SK-N-SH (cell line): ENCODE data around the gene OXCT1. TPM values are rescaled to one million over a fixed set of nuclear protein-coding genes. Genes with fewer than 3 reads are reported as not detected.

Source experiments
- CTCF ChIA-PET: fragments of 300-600, 350-600 bp; formaldehyde crosslinking; extraction: SDS; loops from one replicate; lab custom pipeline; 2021; lab: Yijun Ruan, JAX
- POLR2A ChIA-PET: fragments of 350-600 bp; sonication (Branson Sonifier 250); formaldehyde crosslinking; extraction: SDS; loops from one replicate; lab custom pipeline; 2020; ENCODE audit warnings: antibody characterized with exemption, inconsistent platforms; lab: Yijun Ruan, JAX
- DNase-seq: peaks from one replicate; pipeline ENCODE4 v3.0.0; 2012
- H2AFZ ChIP-seq: fragments of 200-600 bp; sonication (generic); 2 replicates; pipeline ENCODE4 v1.8.1; 2016; ENCODE audit warnings: antibody characterized with exemption, mild to moderate bottlenecking, low read depth
- H3F3A ChIP-seq: fragments of 200-600 bp; sonication (generic); replicated peaks from 2 replicates; pipeline ENCODE3; 2016; ENCODE audit warnings: antibody characterized with exemption, mild to moderate bottlenecking; ENCODE audit not compliant: insufficient read depth
- H3K27ac ChIP-seq, 2 experiments: fragments of 200-500 bp in 1 of 2; fragments of 200-600 bp in 1 of 2; sonication (Bioruptor generic) in 1 of 2; sonication (generic), shearing (Covaris generic) in 1 of 2; 2 replicates each; pipeline versions ENCODE4 v1.5.1 to v1.6.1; 2014 to 2016; ENCODE audit warnings: low read depth in 2 of 2, inconsistent platforms in 1 of 2, low read length in 1 of 2, mild to moderate bottlenecking in 1 of 2, mixed read lengths in 1 of 2
- H3K27me3 ChIP-seq: fragments of 200-600 bp; sonication (generic), shearing (Covaris generic); 2 replicates; pipeline ENCODE4 v1.6.1; 2016; ENCODE audit warnings: mixed run types; ENCODE audit not compliant: insufficient read depth
- H3K36me3 ChIP-seq, 2 experiments: fragments of 200-500 bp in 1 of 2; fragments of 200-600 bp in 1 of 2; sonication (Bioruptor generic) in 1 of 2; sonication (generic) in 1 of 2; replicated peaks in 1 of 2; 2 replicates each; pipeline versions ENCODE3 to v1.5.1; 2014 to 2016; ENCODE audit warnings: low read length in 1 of 2, mild to moderate bottlenecking in 1 of 2; ENCODE audit not compliant: insufficient read depth in 2 of 2, control insufficient read depth in 1 of 2
- H3K4me1 ChIP-seq, 2 experiments: fragments of 200-500 bp in 1 of 2; fragments of 200-600 bp in 1 of 2; sonication (Bioruptor generic) in 1 of 2; sonication (generic), shearing (Covaris generic) in 1 of 2; 2 replicates each; pipeline versions ENCODE4 v1.5.1 to v1.6.1; 2014 to 2016; ENCODE audit warnings: low read depth in 1 of 2, low read length in 1 of 2, mixed run types in 1 of 2; ENCODE audit not compliant: insufficient read depth in 2 of 2, control insufficient read depth in 1 of 2
- H3K4me2 ChIP-seq: fragments of 200-600 bp; sonication (generic), shearing (Covaris generic); 2 replicates; pipeline ENCODE4 v1.6.1; 2017; ENCODE audit warnings: mixed run types
- H3K4me3 ChIP-seq, 2 experiments: fragments of 200-500 bp in 1 of 2; fragments of 200-600 bp in 1 of 2; sonication (Bioruptor generic) in 1 of 2; sonication (generic), shearing (Covaris generic) in 1 of 2; 2 replicates each; pipeline versions ENCODE4 v1.5.1 to v1.8.1; 2014 to 2016; ENCODE audit warnings: low read depth in 2 of 2, inconsistent platforms in 1 of 2, low read length in 1 of 2, mild to moderate bottlenecking in 1 of 2, mixed read lengths in 1 of 2, moderate library complexity in 1 of 2
- H3K79me2 ChIP-seq: fragments of 200-600 bp; sonication (generic); 2 replicates; pipeline ENCODE4 v1.8.1; 2017; ENCODE audit warnings: mild to moderate bottlenecking; ENCODE audit not compliant: insufficient read depth
- H3K9ac ChIP-seq: fragments of 200-600 bp; sonication (generic); 2 replicates; pipeline ENCODE4 v1.6.1; 2017; ENCODE audit warnings: mixed run types
- H3K9me2 ChIP-seq: fragments of 200-600 bp; sonication (generic); 2 replicates; pipeline ENCODE4 v1.6.1; 2017; ENCODE audit warnings: mixed run types
- H3K9me3 ChIP-seq: fragments of 200-600 bp; sonication (generic); 2 replicates; pipeline ENCODE4 v1.6.1; 2017; ENCODE audit warnings: mixed run types, mild to moderate bottlenecking, moderate library complexity
- H4K20me1 ChIP-seq: fragments of 200-600 bp; sonication (generic); 2 replicates; pipeline ENCODE4 v1.6.1; 2017; ENCODE audit warnings: mild to moderate bottlenecking, mixed run types; ENCODE audit not compliant: insufficient read depth
- EP300 ChIP-seq, 2 experiments: IDR thresholded peaks; 2 replicates each; pipeline versions ENCODE4 v1.4.0 to v1.6.1; 2012; ENCODE audit warnings: borderline replicate concordance in 1 of 2, low read depth in 1 of 2, low read length in 1 of 2
- EZH2phosphoT487 ChIP-seq: fragments of 200-600 bp; sonication (generic); IDR thresholded peaks from 2 replicates; pipeline ENCODE4 v1.6.1; 2017; ENCODE audit warnings: low read depth, mixed run types, mild to moderate bottlenecking, antibody characterized with exemption, moderate library complexity, borderline replicate concordance
- MEF2A ChIP-seq: IDR thresholded peaks from 2 replicates; pipeline ENCODE4 v1.4.0; 2012; ENCODE audit warnings: low read depth, borderline replicate concordance
- NFIC ChIP-seq: IDR thresholded peaks from 2 replicates; pipeline ENCODE4 v1.4.0; 2012; ENCODE audit warnings: borderline replicate concordance
- RAD21 ChIP-seq: IDR thresholded peaks from 2 replicates; pipeline ENCODE4 v1.6.1; 2012; ENCODE audit warnings: mild to moderate bottlenecking, low read length
- RFX5 ChIP-seq: IDR thresholded peaks from 2 replicates; pipeline ENCODE4 v1.6.1; 2012; ENCODE audit warnings: mild to moderate bottlenecking, improper control_type of control experiment, low read length
- RXRA ChIP-seq: IDR thresholded peaks from 2 replicates; pipeline ENCODE4 v1.4.0; 2012; ENCODE audit warnings: low read depth, mild to moderate bottlenecking, borderline replicate concordance
- SIN3A ChIP-seq: IDR thresholded peaks from 2 replicates; pipeline ENCODE4 v1.6.1; 2012; ENCODE audit warnings: low read depth, mild to moderate bottlenecking, low read length, moderate library complexity, borderline replicate concordance
- YY1 ChIP-seq: IDR thresholded peaks from 2 replicates; pipeline ENCODE4 v1.4.0; 2012; ENCODE audit warnings: low read depth, mild to moderate bottlenecking
- ZBTB33 ChIP-seq: IDR thresholded peaks from 2 replicates; pipeline ENCODE4 v1.4.0; 2012; ENCODE audit warnings: low read depth, borderline replicate concordance
- whole genome bisulfite sequencing: methylation state at CpG from one replicate; pipeline ENCODE4 v1.1.6; 2017; ENCODE audit warnings: low lambda C conversion rate; 5-methylcytosine and 5-hydroxymethylcytosine counted together
- polyA plus RNA-seq, 3 experiments: library from polyadenylated mRNA; depleted of rRNA; stranded (reverse); fragments of >200 nt; gene quantifications; 2 replicates each; pipeline ENCODE4 v1.2.3, GENCODE V29; 2012
- TF ChIP-seq, protein P1 (sequence below): IDR thresholded peaks from 2 replicates; pipeline ENCODE4 v1.4.0; 2012; ENCODE audit warnings: low read depth
- TF ChIP-seq, protein P2 (sequence below): fragments of 150-350 bp; IDR thresholded peaks from 2 replicates; pipeline ENCODE4 v1.6.1; 2017; ENCODE audit warnings: antibody characterized with exemption, low read length, low read depth, borderline replicate concordance

OXCT1 gene
- polyA plus RNA-seq, 1 of the 3 experiments (the other 2 are of a cell fraction) = 11.7 TPM

GRCh38 chr5:41882765-41883164 lies 12.5 kb upstream of the OXCT1 start:
- no peaks in the 10 kb centered on the region for H3K9me3 ChIP-seq
- no peak overlapping the region for H3K27ac ChIP-seq
- no peak for DNase-seq
- H2AFZ ChIP-seq = no peak overlapping the region
- peaks cover 0 to 5% of the 10 kb centered on the region in 2 experiments; a peak in 1 of 4 replicates for H3K4me1 ChIP-seq
- H3K27me3 ChIP-seq = no peaks in the 10 kb centered on the region
- TF ChIP-seq NFIC (no peak), YY1 (no peak), ZBTB33 (no peak), EP300 (IDR thresholded peaks at IDR 0.05; ENCODE audit: borderline replicate concordance in 1 of 2, low read depth in 1 of 2, low read length in 1 of 2) (no peak), RXRA (no peak), EZH2phosphoT487 (no peak), SIN3A (no peak), RFX5 (no peak), RAD21 (no peak)
- TF ChIP-seq, protein P1, sequence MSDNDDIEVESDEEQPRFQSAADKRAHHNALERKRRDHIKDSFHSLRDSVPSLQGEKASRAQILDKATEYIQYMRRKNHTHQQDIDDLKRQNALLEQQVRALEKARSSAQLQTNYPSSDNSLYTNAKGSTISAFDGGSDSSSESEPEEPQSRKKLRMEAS = no peak
- TF ChIP-seq, protein P2, sequence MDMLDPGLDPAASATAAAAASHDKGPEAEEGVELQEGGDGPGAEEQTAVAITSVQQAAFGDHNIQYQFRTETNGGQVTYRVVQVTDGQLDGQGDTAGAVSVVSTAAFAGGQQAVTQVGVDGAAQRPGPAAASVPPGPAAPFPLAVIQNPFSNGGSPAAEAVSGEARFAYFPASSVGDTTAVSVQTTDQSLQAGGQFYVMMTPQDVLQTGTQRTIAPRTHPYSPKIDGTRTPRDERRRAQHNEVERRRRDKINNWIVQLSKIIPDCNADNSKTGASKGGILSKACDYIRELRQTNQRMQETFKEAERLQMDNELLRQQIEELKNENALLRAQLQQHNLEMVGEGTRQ = no peak
- H3F3A ChIP-seq = no peaks in the 10 kb centered on the region
- H3K79me2 ChIP-seq = no peaks in the 10 kb centered on the region
- ChIA-PET POLR2A (interaction anchor here (1.3 kb wide), 1 partner anchor 21 kb away, joined by 5 read pairs; the partner anchor contains the start of gene RIMOC1), CTCF (interaction anchor here (1.0 to 1.4 kb wide), 3 partner anchors 10 to 31 kb away, joined by 3 to 6 read pairs (median 4); no protein-coding TSS in a partner anchor)
- no peaks in the 10 kb centered on the region for H3K9me2 ChIP-seq
- no peaks in the 10 kb centered on the region for H3K36me3 ChIP-seq
- H3K4me3 ChIP-seq = no peak overlapping the region
- no peak overlapping the region for H3K9ac ChIP-seq
- H3K4me2 ChIP-seq = no peak overlapping the region
- WGBS = 43% methylated on average over 5 of the region's 5 CpGs
- H4K20me1 ChIP-seq = no peaks in the 10 kb centered on the region

GRCh38 chr5:41878643-41879478 lies 8.6 kb upstream of the OXCT1 start:
- H4K20me1 ChIP-seq = no peaks in the 10 kb centered on the region
- no peak overlapping the region for H3K4me3 ChIP-seq
- no peaks in the 10 kb centered on the region for H3K79me2 ChIP-seq
- TF ChIP-seq MEF2A = no peak
- 41% methylated on average over 3 of the region's 3 CpGs for WGBS
- DNase-seq = no peak
- no peaks in the 10 kb centered on the region for H3K27me3 ChIP-seq
- no peak overlapping the region for H2AFZ ChIP-seq
- no peak overlapping the region for H3K9ac ChIP-seq
- no peaks in the 10 kb centered on the region for H3K9me3 ChIP-seq
- H3K36me3 ChIP-seq = no peaks in the 10 kb centered on the region
- no peak overlapping the region for H3K4me2 ChIP-seq
- ChIA-PET POLR2A (no interaction called here), CTCF (no interaction called here)
- no peaks in the 10 kb centered on the region for H3F3A ChIP-seq
- H3K4me1 ChIP-seq = peaks cover 0 to 5% of the 10 kb centered on the region in 2 experiments; a peak in 1 of 4 replicates
- no peak overlapping the region for H3K27ac ChIP-seq
- no peaks in the 10 kb centered on the region for H3K9me2 ChIP-seq
